ENCODE results near the gene UBQLNL. TPM values are rescaled to one million over a fixed set of nuclear protein-coding genes. Genes with fewer than 3 reads are reported as not detected.

The UBQLNL gene
- total RNA-seq (2022; extraction: Qiagen RNA extraction) = not detected in 5 replicates

DNA sequence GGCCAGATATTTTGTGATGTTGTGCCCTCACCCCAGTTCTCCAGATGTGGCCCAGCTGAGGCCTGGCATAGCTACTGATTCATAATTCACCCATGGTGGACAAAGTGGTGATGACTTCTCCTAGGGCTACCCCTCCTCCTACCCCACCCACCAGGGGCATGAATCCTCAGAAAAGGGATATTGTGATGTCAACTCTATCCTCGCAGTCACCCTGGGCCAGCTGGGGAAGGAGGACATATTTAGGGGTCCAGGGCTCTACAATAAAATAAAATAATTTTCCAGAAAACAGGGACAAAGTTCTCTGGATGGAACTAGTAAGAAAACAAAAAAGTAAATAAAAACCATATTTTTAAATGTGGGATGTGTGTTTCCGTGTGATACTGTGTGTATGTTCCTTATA lies at the start of gene UBQLNL:
Gene UBQLNL, minus strand, starts transcription at position 101 of the 400 bp plus-strand sequence. CDS start 258 bp downstream, outside the sequence.

GRCh38 chr11:5548440-5548839 lies 31.9 kb upstream of the UBQLNL start, which contains the start of gene OR52H1:
Gene OR52H1 (minus strand): TSS chr11:5548540. CDS start chr11:5545505, 3,035 bp downstream.

DNA sequence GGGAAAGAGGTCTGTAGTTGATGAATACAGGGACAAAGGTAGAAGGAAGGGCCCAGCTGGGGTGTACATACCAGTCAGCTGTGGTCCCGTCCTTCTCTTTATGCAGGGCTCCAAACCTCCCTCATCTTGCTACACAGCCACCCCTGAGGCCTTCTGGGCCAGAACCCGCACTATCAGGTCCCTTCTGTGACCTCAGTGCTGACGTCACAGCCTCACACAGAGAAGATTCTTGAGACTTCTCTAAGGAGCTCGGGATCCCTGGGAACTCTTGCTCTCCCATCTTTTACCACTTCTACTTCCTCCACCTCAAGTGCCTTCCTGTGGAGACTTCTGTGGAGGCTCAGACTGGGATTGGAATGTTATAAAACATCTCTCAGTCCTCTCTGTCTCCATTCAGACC lies 6.7 kb downstream of the UBQLNL start, which contains the start of gene UBQLN3:
Gene UBQLN3, minus strand, starts transcription at position 155 of the 400 bp plus-strand sequence. CDS start 399 bp downstream, outside the sequence.

DNA sequence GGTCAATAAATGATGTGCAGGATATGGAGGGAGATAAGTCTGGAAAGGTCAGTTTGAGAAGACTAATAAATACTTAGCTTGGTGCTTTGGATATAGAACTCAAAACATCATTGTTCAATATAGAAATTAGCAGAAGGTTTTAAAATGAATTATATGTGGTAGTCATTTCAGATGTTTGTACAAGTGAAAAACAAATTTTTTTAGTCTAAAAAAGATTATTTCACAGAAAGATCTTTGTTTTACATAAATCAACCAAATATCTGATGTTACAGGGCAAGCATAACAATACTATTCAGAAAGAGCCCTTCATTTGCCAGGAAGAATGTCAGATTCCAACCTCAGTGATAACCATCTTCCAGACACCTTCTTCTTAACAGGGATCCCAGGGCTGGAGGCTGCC lies 28.1 kb downstream of the UBQLNL start, which contains the start of gene OR52D1:
Gene OR52D1, plus strand, starts transcription at position 301 of the 400 bp plus-strand sequence. Its CDS starts 22 bp downstream, at position 323.

Other genes with a start within 250 kb of the UBQLNL start
- gene HBE1, start 246.8 kb downstream of the UBQLNL start, total RNA-seq (2022; extraction: Qiagen RNA extraction) = 0.20 TPM in 1 of 5 replicates, not detected in the others
- not detected in 5 replicates for gene OR51B4, start 214.8 kb downstream of the UBQLNL start, total RNA-seq (2022; extraction: Qiagen RNA extraction)
- not detected in 5 replicates for gene OR51B2, start 192.4 kb downstream of the UBQLNL start, total RNA-seq (2022; extraction: Qiagen RNA extraction)
- 0.13 TPM in 2 of 5 replicates, not detected in the others for gene OR51B5, start 173.2 kb downstream of the UBQLNL start, total RNA-seq (2022; extraction: Qiagen RNA extraction)
- not detected in 5 replicates for gene OR51B6, start 165.2 kb downstream of the UBQLNL start, total RNA-seq (2022; extraction: Qiagen RNA extraction)
- gene OR51M1, start 132.9 kb downstream of the UBQLNL start, total RNA-seq (2022; extraction: Qiagen RNA extraction) = not detected in 5 replicates
- not detected in 5 replicates for gene OR51Q1, start 94.6 kb downstream of the UBQLNL start, total RNA-seq (2022; extraction: Qiagen RNA extraction)
- not detected in 5 replicates for gene OR51I1, start 75.2 kb downstream of the UBQLNL start, total RNA-seq (2022; extraction: Qiagen RNA extraction)
- gene OR51I2, start 67.4 kb downstream of the UBQLNL start, total RNA-seq (2022; extraction: Qiagen RNA extraction) = not detected in 5 replicates
- not detected in 5 replicates for gene OR52D1, start 28.0 kb downstream of the UBQLNL start, total RNA-seq (2022; extraction: Qiagen RNA extraction)
- not detected in 5 replicates for gene UBQLN3, start 6.7 kb downstream of the UBQLNL start, total RNA-seq (2022; extraction: Qiagen RNA extraction)
- not detected in 5 replicates for gene OR52H1, start 31.8 kb upstream of the UBQLNL start, total RNA-seq (2022; extraction: Qiagen RNA extraction)
- gene OR52B6, start 64.2 kb upstream of the UBQLNL start, total RNA-seq (2022; extraction: Qiagen RNA extraction) = not detected in 5 replicates
- gene TRIM6, start 79.9 kb upstream of the UBQLNL start, total RNA-seq (2022; extraction: Qiagen RNA extraction) = 8.7 to 9.9 TPM (median 9.2 TPM) in 5 replicates
- gene TRIM34, start 108.3 kb upstream of the UBQLNL start, total RNA-seq (2022; extraction: Qiagen RNA extraction) = 2.9 to 3.7 TPM (median 3.1 TPM) in 5 replicates
- gene TRIM5, start 168.4 kb upstream of the UBQLNL start, total RNA-seq (2022; extraction: Qiagen RNA extraction) = 8.7 to 10.9 TPM (median 10.5 TPM) in 5 replicates
- 0.80 to 1.4 TPM (median 0.87 TPM) in 5 replicates for gene TRIM22, start 173.1 kb upstream of the UBQLNL start, total RNA-seq (2022; extraction: Qiagen RNA extraction)
- not detected in 5 replicates for gene OR56B1, start 219.7 kb upstream of the UBQLNL start, total RNA-seq (2022; extraction: Qiagen RNA extraction)
- not detected in 5 replicates for gene OR52N4, start 237.5 kb upstream of the UBQLNL start, total RNA-seq (2022; extraction: Qiagen RNA extraction)